HEK293 (cell line): Measurements from ENCODE around the gene SREK1.

Experiments used
- CTCF ChIA-PET: fragments of 350-600 bp; formaldehyde crosslinking; extraction: SDS; loops from one replicate; lab custom pipeline; 2021; ENCODE audit warnings: antibody characterized with exemption; lab: Yijun Ruan, JAX
- POLR2A ChIA-PET: fragments of 300-600 bp; formaldehyde crosslinking; extraction: SDS; loops from one replicate; lab custom pipeline; 2020; ENCODE audit warnings: antibody characterized with exemption, inconsistent platforms; lab: Yijun Ruan, JAX
- H3K27ac ChIP-seq: fragments of 200-500 bp; sonication (Bioruptor generic); 2 replicates; pipeline ENCODE4 v1.5.1; 2014; ENCODE audit warnings: low read depth, low read length, control low read depth, inconsistent platforms; ENCODE audit errors: extremely low read depth
- H3K36me3 ChIP-seq, 2 experiments: fragments of 200-500 bp in 1 of 2; sonication (Bioruptor generic) in 1 of 2; 1 replicate in 1 of 2; 2 replicates in 1 of 2; pipeline ENCODE4 v1.5.1; 2014 to 2017; ENCODE audit warnings: inconsistent platforms in 2 of 2, low read length in 2 of 2; ENCODE audit not compliant: control insufficient read depth in 2 of 2, insufficient read depth in 1 of 2
- H3K4me1 ChIP-seq: fragments of 200-500 bp; sonication (Bioruptor generic); 2 replicates; pipeline ENCODE4 v1.5.1; 2014; ENCODE audit warnings: mild to moderate bottlenecking, low read length, inconsistent platforms; ENCODE audit not compliant: control insufficient read depth, insufficient read depth
- H3K4me3 ChIP-seq: 2 replicates; pipeline ENCODE4 v1.5.1; 2011; ENCODE audit warnings: low read depth, mild to moderate bottlenecking, control low read depth, low read length, moderate library complexity
- H3K9me3 ChIP-seq: fragments of 200-500 bp; sonication (Bioruptor generic); 2 replicates; pipeline ENCODE4 v1.5.1; 2014; ENCODE audit warnings: low read depth, low read length, inconsistent platforms; ENCODE audit not compliant: control insufficient read depth, insufficient read depth
- HIC1 ChIP-seq: fragments of 450-650 bp; formaldehyde crosslinking; IDR thresholded peaks from 2 replicates; pipeline ENCODE4 v1.5.1; 2016; ENCODE audit warnings: missing biosample characterization, missing genetic modification characterization
- KLF7 ChIP-seq: fragments of 450-650 bp; formaldehyde crosslinking; IDR thresholded peaks from 2 replicates; pipeline ENCODE4 v1.5.1; 2016; ENCODE audit warnings: missing biosample characterization, missing genetic modification characterization, borderline replicate concordance
- MEIS1 ChIP-seq: sonication (generic); formaldehyde crosslinking; IDR thresholded peaks from 2 replicates; pipeline ENCODE4 v1.8.1; 2022; ENCODE audit warnings: missing genetic modification reagents, mild to moderate bottlenecking, borderline replicate concordance
- SCRT2 ChIP-seq: fragments of 450-650 bp; formaldehyde crosslinking; IDR thresholded peaks from 2 replicates; pipeline ENCODE4 v1.5.1; 2016; ENCODE audit warnings: missing biosample characterization, missing genetic modification characterization
- SP2 ChIP-seq: fragments of 450-650 bp; formaldehyde crosslinking; IDR thresholded peaks from 2 replicates; pipeline ENCODE4 v1.5.1; 2016; ENCODE audit warnings: missing biosample characterization, missing genetic modification characterization
- ZFHX2 ChIP-seq: fragments of 450-650 bp; formaldehyde crosslinking; conservative IDR thresholded peaks from 2 replicates; pipeline ENCODE4 v1.5.1; 2016; ENCODE audit warnings: missing biosample characterization, missing genetic modification characterization
- ZNF169 ChIP-seq: fragments of 450-650 bp; formaldehyde crosslinking; IDR thresholded peaks from 2 replicates; pipeline ENCODE4 v1.5.1; 2016; ENCODE audit warnings: missing biosample characterization, missing genetic modification characterization
- ZNF184 ChIP-seq: fragments of 450-650 bp; IDR thresholded peaks from 2 replicates; pipeline ENCODE4 v1.5.1; 2018; ENCODE audit warnings: missing biosample characterization, mild to moderate bottlenecking, missing genetic modification characterization
- ZNF223 ChIP-seq: fragments of 450-650 bp; formaldehyde crosslinking; IDR thresholded peaks from 2 replicates; pipeline ENCODE4 v1.5.1; 2016; ENCODE audit warnings: missing biosample characterization, missing genetic modification characterization
- ZNF248 ChIP-seq: fragments of 450-650 bp; formaldehyde crosslinking; IDR thresholded peaks from 2 replicates; pipeline ENCODE4 v1.5.1; 2017; ENCODE audit warnings: missing biosample characterization, missing genetic modification characterization
- ZNF610 ChIP-seq: fragments of 450-650 bp; formaldehyde crosslinking; IDR thresholded peaks from 2 replicates; pipeline ENCODE4 v1.5.1; 2016; ENCODE audit warnings: missing biosample characterization, missing genetic modification characterization, borderline replicate concordance
- ZNF623 ChIP-seq: fragments of 450-650 bp; formaldehyde crosslinking; IDR thresholded peaks from 2 replicates; pipeline ENCODE4 v1.5.1; 2016; ENCODE audit warnings: missing biosample characterization, missing genetic modification characterization
- ZNF658 ChIP-seq: fragments of 450-650 bp; formaldehyde crosslinking; IDR thresholded peaks from 2 replicates; pipeline ENCODE4; 2016; ENCODE audit warnings: missing biosample characterization, missing genetic modification characterization
- TF ChIP-seq, protein P1 (sequence below): fragments of 450-650 bp; formaldehyde crosslinking; IDR thresholded peaks from 2 replicates; pipeline ENCODE4 v1.5.1; 2017; ENCODE audit warnings: missing biosample characterization, missing genetic modification characterization
- TF ChIP-seq, protein P2 (sequence below): fragments of 450-650 bp; formaldehyde crosslinking; IDR thresholded peaks from 2 replicates; pipeline ENCODE4 v1.5.1; 2016; ENCODE audit warnings: missing biosample characterization, missing genetic modification characterization
- TF ChIP-seq, protein P3 (sequence below): fragments of 450-650 bp; formaldehyde crosslinking; IDR thresholded peaks from 2 replicates; pipeline ENCODE4 v1.5.0; 2017; ENCODE audit warnings: missing biosample characterization, missing genetic modification characterization, borderline replicate concordance

Gene SREK1

GRCh38 chr5:66232275-66232674, 88.2 kb downstream of the SREK1 start:
- TF ChIP-seq ZNF223 (tag by site-specific recombination), result no peak
- CTCF ChIA-PET, result interaction anchor here (0.6 to 1.1 kb wide), 2 partner anchors 59 to 61 kb away, joined by 3 to 4 read pairs; no protein-coding TSS in a partner anchor

GRCh38 chr5:66232706-66233445, 88.8 kb downstream of the SREK1 start:
- Histone ChIP-seq H3K4me1 (no peaks in the 10 kb centered on the region), H3K36me3 (no peaks in the 10 kb centered on the region), H3K9me3 (no peaks in the 10 kb centered on the region), H3K27ac (no peak overlapping the region), H3K4me3 (no peak overlapping the region)
- TF ChIP-seq HIC1 (tag by site-specific recombination) (no peak), ZNF610 (tag by site-specific recombination) (no peak), ZNF658 (tag by site-specific recombination) (no peak), ZNF184 (tag by site-specific recombination) (no peak), ZFHX2 (tag by site-specific recombination) (no peak), ZNF169 (no peak), SP2 (no peak), ZNF248 (no peak), KLF7 (tag by site-specific recombination) (no peak), ZNF623 (tag by site-specific recombination) (no peak), SCRT2 (tag by site-specific recombination) (no peak), MEIS1 (CRISPR knock-in tag) (no peak)
- TF ChIP-seq, protein P1, sequence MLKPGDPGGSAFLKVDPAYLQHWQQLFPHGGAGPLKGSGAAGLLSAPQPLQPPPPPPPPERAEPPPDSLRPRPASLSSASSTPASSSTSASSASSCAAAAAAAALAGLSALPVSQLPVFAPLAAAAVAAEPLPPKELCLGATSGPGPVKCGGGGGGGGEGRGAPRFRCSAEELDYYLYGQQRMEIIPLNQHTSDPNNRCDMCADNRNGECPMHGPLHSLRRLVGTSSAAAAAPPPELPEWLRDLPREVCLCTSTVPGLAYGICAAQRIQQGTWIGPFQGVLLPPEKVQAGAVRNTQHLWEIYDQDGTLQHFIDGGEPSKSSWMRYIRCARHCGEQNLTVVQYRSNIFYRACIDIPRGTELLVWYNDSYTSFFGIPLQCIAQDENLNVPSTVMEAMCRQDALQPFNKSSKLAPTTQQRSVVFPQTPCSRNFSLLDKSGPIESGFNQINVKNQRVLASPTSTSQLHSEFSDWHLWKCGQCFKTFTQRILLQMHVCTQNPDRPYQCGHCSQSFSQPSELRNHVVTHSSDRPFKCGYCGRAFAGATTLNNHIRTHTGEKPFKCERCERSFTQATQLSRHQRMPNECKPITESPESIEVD (tag by site-specific recombination), result no peak
- TF ChIP-seq, protein P2, sequence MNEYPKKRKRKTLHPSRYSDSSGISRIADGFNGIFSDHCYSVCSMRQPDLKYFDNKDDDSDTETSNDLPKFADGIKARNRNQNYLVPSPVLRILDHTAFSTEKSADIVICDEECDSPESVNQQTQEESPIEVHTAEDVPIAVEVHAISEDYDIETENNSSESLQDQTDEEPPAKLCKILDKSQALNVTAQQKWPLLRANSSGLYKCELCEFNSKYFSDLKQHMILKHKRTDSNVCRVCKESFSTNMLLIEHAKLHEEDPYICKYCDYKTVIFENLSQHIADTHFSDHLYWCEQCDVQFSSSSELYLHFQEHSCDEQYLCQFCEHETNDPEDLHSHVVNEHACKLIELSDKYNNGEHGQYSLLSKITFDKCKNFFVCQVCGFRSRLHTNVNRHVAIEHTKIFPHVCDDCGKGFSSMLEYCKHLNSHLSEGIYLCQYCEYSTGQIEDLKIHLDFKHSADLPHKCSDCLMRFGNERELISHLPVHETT (tag by site-specific recombination), result no peak
- TF ChIP-seq, protein P3, sequence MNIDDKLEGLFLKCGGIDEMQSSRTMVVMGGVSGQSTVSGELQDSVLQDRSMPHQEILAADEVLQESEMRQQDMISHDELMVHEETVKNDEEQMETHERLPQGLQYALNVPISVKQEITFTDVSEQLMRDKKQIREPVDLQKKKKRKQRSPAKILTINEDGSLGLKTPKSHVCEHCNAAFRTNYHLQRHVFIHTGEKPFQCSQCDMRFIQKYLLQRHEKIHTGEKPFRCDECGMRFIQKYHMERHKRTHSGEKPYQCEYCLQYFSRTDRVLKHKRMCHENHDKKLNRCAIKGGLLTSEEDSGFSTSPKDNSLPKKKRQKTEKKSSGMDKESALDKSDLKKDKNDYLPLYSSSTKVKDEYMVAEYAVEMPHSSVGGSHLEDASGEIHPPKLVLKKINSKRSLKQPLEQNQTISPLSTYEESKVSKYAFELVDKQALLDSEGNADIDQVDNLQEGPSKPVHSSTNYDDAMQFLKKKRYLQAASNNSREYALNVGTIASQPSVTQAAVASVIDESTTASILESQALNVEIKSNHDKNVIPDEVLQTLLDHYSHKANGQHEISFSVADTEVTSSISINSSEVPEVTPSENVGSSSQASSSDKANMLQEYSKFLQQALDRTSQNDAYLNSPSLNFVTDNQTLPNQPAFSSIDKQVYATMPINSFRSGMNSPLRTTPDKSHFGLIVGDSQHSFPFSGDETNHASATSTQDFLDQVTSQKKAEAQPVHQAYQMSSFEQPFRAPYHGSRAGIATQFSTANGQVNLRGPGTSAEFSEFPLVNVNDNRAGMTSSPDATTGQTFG (tag by site-specific recombination), result no peak
- ChIA-PET POLR2A (no interaction called here), CTCF (no interaction called here)

More at GRCh38 chr5:66232275-66232674, 88.2 kb downstream of the SREK1 start:
- Histone ChIP-seq H3K9me3 (no peaks in the 10 kb centered on the region), H3K4me3 (no peak overlapping the region), H3K27ac (no peak overlapping the region), H3K4me1 (no peaks in the 10 kb centered on the region), H3K36me3 (no peaks in the 10 kb centered on the region)
- POLR2A ChIA-PET, result interaction anchor here (0.6 kb wide), 1 partner anchor 159 kb away, joined by 4 read pairs; no protein-coding TSS in a partner anchor
